ENCODE data around the gene LRP1B.

Gene LRP1B

GRCh38 chr2:140737006-140737405, 1393.8 kb downstream of the LRP1B start:
- TF ChIP-seq REST (IDR thresholded peaks at IDR 0.05; ENCODE audit: insufficient read depth in 1 of 2, low read depth in 2 of 2, low read length in 2 of 2) (no peak), POLR2AphosphoS5 (IDR thresholded peaks at IDR 0.05; ENCODE audit: low read depth, low read length) (no peak), SIN3A (IDR thresholded peaks at IDR 0.05; ENCODE audit: borderline replicate concordance, insufficient read depth, low read length) (no peak), TAF1 (IDR thresholded peaks at IDR 0.05; ENCODE audit: borderline replicate concordance, insufficient read depth, low read length) (no peak), FOXP2 (optimal IDR thresholded peaks at IDR 0.05; ENCODE audit: borderline replicate concordance, extremely low read depth, extremely low read length, insufficient read depth) (no peak)

- TF ChIP-seq POLR2AphosphoS5 (IDR thresholded peaks at IDR 0.05; ENCODE audit: low read depth, low read length) = no peak
- no peak for TF ChIP-seq FOXP2 (optimal IDR thresholded peaks at IDR 0.05; ENCODE audit: borderline replicate concordance, extremely low read depth, extremely low read length, insufficient read depth)
- no peak for TF ChIP-seq SIN3A (IDR thresholded peaks at IDR 0.05; ENCODE audit: borderline replicate concordance, insufficient read depth, low read length)
- TF ChIP-seq TAF1 (IDR thresholded peaks at IDR 0.05; ENCODE audit: borderline replicate concordance, insufficient read depth, low read length) = no peak
- TF ChIP-seq REST (IDR thresholded peaks at IDR 0.05; ENCODE audit: insufficient read depth in 1 of 2, low read depth in 2 of 2, low read length in 2 of 2) = no peak
These were observed 1395.8 kb downstream of the LRP1B start for GRCh38 chr2:140734992-140735391.

- TF ChIP-seq TAF1 (IDR thresholded peaks at IDR 0.05; ENCODE audit: borderline replicate concordance, insufficient read depth, low read length) = no peak
- TF ChIP-seq POLR2AphosphoS5 (IDR thresholded peaks at IDR 0.05; ENCODE audit: low read depth, low read length) = no peak
- no peak for TF ChIP-seq REST (IDR thresholded peaks at IDR 0.05; ENCODE audit: insufficient read depth in 1 of 2, low read depth in 2 of 2, low read length in 2 of 2)
- TF ChIP-seq FOXP2 (optimal IDR thresholded peaks at IDR 0.05; ENCODE audit: borderline replicate concordance, extremely low read depth, extremely low read length, insufficient read depth) = no peak
- TF ChIP-seq SIN3A (IDR thresholded peaks at IDR 0.05; ENCODE audit: borderline replicate concordance, insufficient read depth, low read length) = no peak
These were observed 1411.8 kb downstream of the LRP1B start for GRCh38 chr2:140718999-140719398.

GRCh38 chr2:140717481-140717880, 1413.3 kb downstream of the LRP1B start:
- TF ChIP-seq FOXP2 (optimal IDR thresholded peaks at IDR 0.05; ENCODE audit: borderline replicate concordance, extremely low read depth, extremely low read length, insufficient read depth) (no peak), TAF1 (IDR thresholded peaks at IDR 0.05; ENCODE audit: borderline replicate concordance, insufficient read depth, low read length) (no peak), SIN3A (IDR thresholded peaks at IDR 0.05; ENCODE audit: borderline replicate concordance, insufficient read depth, low read length) (no peak), POLR2AphosphoS5 (IDR thresholded peaks at IDR 0.05; ENCODE audit: low read depth, low read length) (no peak), REST (IDR thresholded peaks at IDR 0.05; ENCODE audit: insufficient read depth in 1 of 2, low read depth in 2 of 2, low read length in 2 of 2) (no peak)

- no peak for TF ChIP-seq FOXP2 (optimal IDR thresholded peaks at IDR 0.05; ENCODE audit: borderline replicate concordance, extremely low read depth, extremely low read length, insufficient read depth)
- no peak for TF ChIP-seq REST (IDR thresholded peaks at IDR 0.05; ENCODE audit: insufficient read depth in 1 of 2, low read depth in 2 of 2, low read length in 2 of 2)
- TF ChIP-seq SIN3A (IDR thresholded peaks at IDR 0.05; ENCODE audit: borderline replicate concordance, insufficient read depth, low read length) = no peak
- no peak for TF ChIP-seq POLR2AphosphoS5 (IDR thresholded peaks at IDR 0.05; ENCODE audit: low read depth, low read length)
- no peak for TF ChIP-seq TAF1 (IDR thresholded peaks at IDR 0.05; ENCODE audit: borderline replicate concordance, insufficient read depth, low read length)
These were observed 1416.2 kb downstream of the LRP1B start for GRCh38 chr2:140714586-140714985.

All from PFSK-1 (cell line).